Cardiac ventricle fibroblast (primary cell): Measurements from ENCODE around the gene TAF6. TPM values are rescaled to one million over a fixed set of nuclear protein-coding genes. Genes with fewer than 3 reads are reported as not detected.

Source experiments
- total RNA-seq: library from RNA; depleted of rRNA; stranded (reverse); fragments of >200 nt; gene quantifications from 2 replicates; pipeline ENCODE4 v1.2.3, GENCODE V29; 2015

TAF6 gene
- total RNA-seq: 29.0 and 44.7 TPM in 2 replicates

GRCh38 chr7:100119072-100119969, at the start of gene TAF6, which contains the start of gene CNPY4:
Gene TAF6, minus strand, starts transcription at chr7:100119358. Its CDS starts 5,149 bp downstream, at chr7:100114209.
Gene CNPY4, plus strand, starts transcription at chr7:100119634. Its CDS starts 111 bp downstream, at chr7:100119745.

GRCh38 chr7:100158229-100159098, 39.3 kb upstream of the TAF6 start, which contains the start of gene TRAPPC14:
Gene TRAPPC14, minus strand, starts transcription at chr7:100158723. Its CDS starts 224 bp downstream, at chr7:100158499.

GRCh38 chr7:100148559-100149328, 29.6 kb upstream of the TAF6 start, which contains the start of gene LAMTOR4:
Gene LAMTOR4, plus strand, starts transcription at chr7:100148918. Its CDS starts 55 bp downstream, at chr7:100148973.

GRCh38 chr7:100126931-100127865, 8.0 kb upstream of the TAF6 start, which contains the start of gene MBLAC1:
Gene MBLAC1, plus strand, starts transcription at chr7:100126967. Its CDS starts 429 bp downstream, at chr7:100127396.

GRCh38 chr7:100101016-100101862, 17.9 kb downstream of the TAF6 start, which contains the start of the genes AP4M1 and MCM7:
Gene AP4M1, plus strand, starts transcription at chr7:100101643. Its CDS starts 72 bp downstream, at chr7:100101715.
Gene MCM7, minus strand, starts transcription at chr7:100101397. Its CDS starts 103 bp downstream, at chr7:100101294.

GRCh38 chr7:100088621-100089457, 30.3 kb downstream of the TAF6 start, which contains the start of gene COPS6:
Gene COPS6, plus strand, starts transcription at chr7:100088969. Its CDS starts 22 bp downstream, at chr7:100088991.

GRCh38 chr7:100081535-100082102, 37.5 kb downstream of the TAF6 start, which contains the start of gene ZNF3:
Gene ZNF3, minus strand, starts transcription at chr7:100081723. Its CDS starts 4,366 bp downstream, at chr7:100077357.

Other genes with a start within 250 kb of the TAF6 start
- gene OR2AE1, start 242.3 kb downstream of the TAF6 start, total RNA-seq: 0.25 TPM in 1 of 2 replicates, not detected in the other
- gene TRIM4, start 199.8 kb downstream of the TAF6 start, total RNA-seq: 32.7 and 33.8 TPM in 2 replicates
- gene GJC3, start 189.7 kb downstream of the TAF6 start, total RNA-seq: not detected in 2 replicates
- 1.3 and 2.1 TPM in 2 replicates for gene AZGP1, start 143.3 kb downstream of the TAF6 start, total RNA-seq
- gene ZKSCAN1, start 103.8 kb downstream of the TAF6 start, total RNA-seq: 31.2 and 34.4 TPM in 2 replicates
- gene ZSCAN21, start 69.6 kb downstream of the TAF6 start, total RNA-seq: 8.4 and 9.9 TPM in 2 replicates
- 9.7 and 14.7 TPM in 2 replicates for gene ZNF3, start 37.6 kb downstream of the TAF6 start, total RNA-seq
- 38.5 and 41.9 TPM in 2 replicates for gene COPS6, start 30.4 kb downstream of the TAF6 start, total RNA-seq
- gene MCM7, start 18.0 kb downstream of the TAF6 start, total RNA-seq: 11.0 and 17.1 TPM in 2 replicates
- gene AP4M1, start 17.7 kb downstream of the TAF6 start, total RNA-seq: 17.2 and 18.4 TPM in 2 replicates
- gene CNPY4, start 276 bp upstream of the TAF6 start, total RNA-seq: 15.3 and 16.2 TPM in 2 replicates
- gene MBLAC1, start 7.6 kb upstream of the TAF6 start, total RNA-seq: 4.6 and 5.7 TPM in 2 replicates
- gene LAMTOR4, start 29.6 kb upstream of the TAF6 start, total RNA-seq: 117 and 132 TPM in 2 replicates
- 4.0 and 4.5 TPM in 2 replicates for gene TRAPPC14, start 39.4 kb upstream of the TAF6 start, total RNA-seq
- gene GAL3ST4, start 49.3 kb upstream of the TAF6 start, total RNA-seq: 0.98 and 1.00 TPM in 2 replicates
- 0.05 TPM in 1 of 2 replicates, not detected in the other for gene GPC2, start 58.0 kb upstream of the TAF6 start, total RNA-seq
- gene STAG3, start 58.6 kb upstream of the TAF6 start, total RNA-seq: 0.87 and 2.6 TPM in 2 replicates
- gene PVRIG, start 100.6 kb upstream of the TAF6 start, total RNA-seq: not detected in 2 replicates
- gene SPDYE3, start 188.3 kb upstream of the TAF6 start, total RNA-seq: not detected in 2 replicates
- gene PILRB, start 238.8 kb upstream of the TAF6 start, total RNA-seq: 3.2 and 6.1 TPM in 2 replicates